Lower leg skin (tissue), 4 donors: Measurements from ENCODE around the gene RASSF5. TPM values are rescaled to one million over a fixed set of nuclear protein-coding genes. Genes with fewer than 3 reads are reported as not detected.

ENCODE experiments used
- DNase-seq, 2 donors: peaks; one replicate each; pipeline ENCODE4 v3.0.0-alpha.2; 2019; ENCODE audit warnings: low spot score in 2 of 2
- H3K4me3 ChIP-seq: fragments of 200-600 bp; sonication (generic); 2 replicates; pipeline ENCODE4 v1.5.1; 2017; ENCODE audit warnings: mild to moderate bottlenecking, low read depth; ENCODE audit not compliant: poor library complexity, severe bottlenecking
- POLR2A ChIP-seq, 2 donors: fragments of 450-650 bp; IDR thresholded peaks; one replicate each; pipeline ENCODE4 v1.6.1; 2016 to 2017; ENCODE audit warnings: antibody characterized with exemption in 2 of 2, mild to moderate bottlenecking in 1 of 2, moderate library complexity in 1 of 2
- WGBS, 2 donors: methylation state at CpG; one replicate each; pipeline ENCODE4 v1.1.5; 2018; 5-methylcytosine and 5-hydroxymethylcytosine counted together
- intact Hi-C: fragments of 100-400 bp; cut with DNase I; formaldehyde crosslinking; loops from one replicate; pipeline ENCODE4 v1.15.0; 2023; ENCODE audit warnings: low total_unique reads
- total RNA-seq, 4 donors: library from RNA; depleted of rRNA; stranded (reverse); fragments of >200 nt; gene quantifications; one replicate each; pipeline ENCODE4 v1.1.0, GENCODE V29; 2016
- TF ChIP-seq, protein P1 (sequence below), 3 donors: fragments of 450-650 bp; IDR thresholded peaks; one replicate each; pipeline ENCODE4 v1.5.1; 2016; ENCODE audit warnings: antibody characterized with exemption in 3 of 3, mild to moderate bottlenecking in 3 of 3, moderate library complexity in 2 of 3

Gene RASSF5
- total RNA-seq, 4 donors from 2014 or later, result 81.3 to 102 (median 86.1) TPM

DNA sequence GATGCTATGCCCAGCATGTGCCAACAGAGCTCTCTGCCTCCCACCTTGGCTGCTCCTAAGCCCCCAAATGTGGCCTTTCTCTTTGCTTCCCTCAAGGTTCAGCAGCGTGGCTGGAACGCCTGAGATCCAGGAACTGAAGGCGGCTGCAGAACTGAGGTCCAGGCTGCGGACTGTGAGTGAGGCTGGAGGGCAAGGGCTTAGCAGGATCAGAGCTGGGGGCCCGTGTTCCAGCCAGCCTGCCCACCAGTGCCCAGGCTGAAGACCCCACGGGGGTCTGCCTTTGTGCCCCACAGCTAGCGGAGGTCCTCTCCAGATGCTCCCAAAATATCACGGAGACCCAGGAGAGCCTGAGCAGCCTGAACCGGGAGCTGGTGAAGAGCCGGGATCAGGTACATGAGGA lies 22.4 kb upstream of the RASSF5 start:
- intact Hi-C loops, result loop anchor here (5.0 to 10.0 kb wide), 2 partner anchors 177 to 430 kb away; no protein-coding TSS in a partner anchor
- DNase-seq, result no peak
- TF ChIP-seq, protein P1, sequence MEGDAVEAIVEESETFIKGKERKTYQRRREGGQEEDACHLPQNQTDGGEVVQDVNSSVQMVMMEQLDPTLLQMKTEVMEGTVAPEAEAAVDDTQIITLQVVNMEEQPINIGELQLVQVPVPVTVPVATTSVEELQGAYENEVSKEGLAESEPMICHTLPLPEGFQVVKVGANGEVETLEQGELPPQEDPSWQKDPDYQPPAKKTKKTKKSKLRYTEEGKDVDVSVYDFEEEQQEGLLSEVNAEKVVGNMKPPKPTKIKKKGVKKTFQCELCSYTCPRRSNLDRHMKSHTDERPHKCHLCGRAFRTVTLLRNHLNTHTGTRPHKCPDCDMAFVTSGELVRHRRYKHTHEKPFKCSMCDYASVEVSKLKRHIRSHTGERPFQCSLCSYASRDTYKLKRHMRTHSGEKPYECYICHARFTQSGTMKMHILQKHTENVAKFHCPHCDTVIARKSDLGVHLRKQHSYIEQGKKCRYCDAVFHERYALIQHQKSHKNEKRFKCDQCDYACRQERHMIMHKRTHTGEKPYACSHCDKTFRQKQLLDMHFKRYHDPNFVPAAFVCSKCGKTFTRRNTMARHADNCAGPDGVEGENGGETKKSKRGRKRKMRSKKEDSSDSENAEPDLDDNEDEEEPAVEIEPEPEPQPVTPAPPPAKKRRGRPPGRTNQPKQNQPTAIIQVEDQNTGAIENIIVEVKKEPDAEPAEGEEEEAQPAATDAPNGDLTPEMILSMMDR (IDR thresholded peaks at IDR 0.05), result no peak
- TF ChIP-seq POLR2A (IDR thresholded peaks at IDR 0.05), result no peak
- no peak overlapping the region for H3K4me3 ChIP-seq
- WGBS, 2 donors, result 95 to 96% methylated on average over 7 to 10 of the region's 10 CpGs

DNA sequence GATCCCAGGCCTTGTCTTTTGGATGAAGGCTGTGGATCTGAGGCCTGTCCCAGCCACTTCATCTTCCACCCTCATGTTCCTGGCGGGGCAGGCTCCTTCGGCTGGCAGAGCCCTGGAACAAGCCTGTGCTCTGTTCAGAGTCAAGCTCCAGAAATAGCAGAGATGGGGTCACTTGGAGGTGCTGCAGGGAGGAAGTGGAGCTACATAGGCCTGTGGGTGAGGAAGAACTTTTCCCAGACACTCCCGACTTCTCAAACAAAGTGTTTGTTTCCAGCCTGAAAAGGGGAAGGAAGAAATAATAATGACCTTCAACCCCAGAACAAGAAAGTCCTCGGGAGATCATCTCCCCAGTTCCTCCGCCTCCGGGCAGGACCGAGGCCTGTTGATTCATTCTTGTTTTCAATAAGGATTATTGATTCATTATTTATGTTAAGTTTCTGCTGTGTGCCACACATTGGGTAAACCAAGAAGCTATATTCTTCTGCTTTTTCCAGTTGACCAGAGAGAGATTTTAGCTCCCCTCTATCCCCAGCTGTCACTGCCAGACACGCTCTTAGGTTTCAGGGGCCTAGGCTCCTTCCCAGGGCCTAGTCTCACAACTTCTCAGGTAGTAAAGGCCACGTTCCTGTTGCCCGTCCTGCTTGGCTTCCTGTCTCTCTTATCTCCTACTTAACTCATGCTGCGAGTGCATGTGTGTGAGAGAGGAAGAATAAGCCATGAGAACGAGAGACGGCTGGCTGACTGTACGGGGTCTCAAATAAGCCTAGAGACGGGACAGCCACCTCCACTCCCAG lies 20.1 kb upstream of the RASSF5 start:
- no peak for DNase-seq
- TF ChIP-seq POLR2A (IDR thresholded peaks at IDR 0.05), result no peak
- TF ChIP-seq, protein P1 (IDR thresholded peaks at IDR 0.05), result no peak
- intact Hi-C loops, result loop anchor here (5.0 to 10.0 kb wide), 2 partner anchors 175 to 428 kb away; no protein-coding TSS in a partner anchor
- H3K4me3 ChIP-seq, result no peak overlapping the region
- WGBS, 2 donors, result 78 to 79% methylated on average over 15 of the region's 15 CpGs

DNA sequence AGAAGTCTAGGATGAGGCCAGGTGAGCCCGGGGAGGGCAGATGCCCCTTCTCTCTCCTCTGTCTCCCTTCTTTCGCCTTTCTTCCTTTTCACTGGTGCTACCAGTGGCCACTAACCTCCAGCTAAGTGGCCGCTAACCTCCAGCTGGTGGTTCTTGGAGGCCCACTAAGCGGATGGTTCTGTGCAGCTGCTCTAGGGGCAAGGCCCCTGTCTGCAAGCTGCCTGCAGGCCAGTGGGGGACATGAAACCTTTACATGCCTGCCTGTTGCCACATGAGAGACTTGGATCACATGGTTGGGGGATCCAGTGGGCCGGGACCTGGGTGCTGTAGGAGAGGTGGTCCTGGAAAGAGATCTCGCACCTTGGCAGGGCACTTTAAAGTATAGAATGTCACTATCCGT lies 19.4 kb upstream of the RASSF5 start:
- DNase-seq, result no peak
- intact Hi-C loops, result loop anchor here (5.0 to 10.0 kb wide), 2 partner anchors 174 to 427 kb away; no protein-coding TSS in a partner anchor
- TF ChIP-seq, protein P1 (IDR thresholded peaks at IDR 0.05), result no peak
- TF ChIP-seq POLR2A (IDR thresholded peaks at IDR 0.05), result no peak
- WGBS, 2 donors, result 86 to 95% methylated on average over 7 of the region's 7 CpGs
- H3K4me3 ChIP-seq, result no peak overlapping the region

DNA sequence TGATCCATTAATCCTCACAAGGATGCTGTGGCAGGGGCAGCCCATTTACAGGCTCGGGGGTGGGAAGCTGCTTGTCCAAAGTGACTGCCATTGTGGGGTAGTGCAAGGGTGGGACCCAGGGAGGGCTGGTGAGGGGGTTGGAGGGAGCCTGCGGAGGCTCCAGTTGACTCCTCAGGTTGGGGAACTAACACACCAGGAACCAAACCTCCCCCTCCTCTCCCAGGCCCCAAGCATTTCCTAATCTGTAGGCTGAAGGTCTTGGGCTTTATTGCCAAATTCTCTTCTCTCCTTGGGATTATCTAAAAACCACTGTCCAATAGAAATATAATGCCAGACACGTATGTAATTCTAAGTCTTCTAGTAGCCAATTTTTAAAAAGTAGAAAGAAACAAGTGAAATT lies 18.9 kb upstream of the RASSF5 start:
- no peak for TF ChIP-seq POLR2A (IDR thresholded peaks at IDR 0.05)
- TF ChIP-seq, protein P1 (IDR thresholded peaks at IDR 0.05), result no peak
- intact Hi-C loops, result loop anchor here (5.0 to 10.0 kb wide), 2 partner anchors 174 to 426 kb away; no protein-coding TSS in a partner anchor
- DNase-seq, result no peak
- WGBS, 2 donors, result 87 to 94% methylated on average over 3 of the region's 3 CpGs
- no peak overlapping the region for H3K4me3 ChIP-seq

DNA sequence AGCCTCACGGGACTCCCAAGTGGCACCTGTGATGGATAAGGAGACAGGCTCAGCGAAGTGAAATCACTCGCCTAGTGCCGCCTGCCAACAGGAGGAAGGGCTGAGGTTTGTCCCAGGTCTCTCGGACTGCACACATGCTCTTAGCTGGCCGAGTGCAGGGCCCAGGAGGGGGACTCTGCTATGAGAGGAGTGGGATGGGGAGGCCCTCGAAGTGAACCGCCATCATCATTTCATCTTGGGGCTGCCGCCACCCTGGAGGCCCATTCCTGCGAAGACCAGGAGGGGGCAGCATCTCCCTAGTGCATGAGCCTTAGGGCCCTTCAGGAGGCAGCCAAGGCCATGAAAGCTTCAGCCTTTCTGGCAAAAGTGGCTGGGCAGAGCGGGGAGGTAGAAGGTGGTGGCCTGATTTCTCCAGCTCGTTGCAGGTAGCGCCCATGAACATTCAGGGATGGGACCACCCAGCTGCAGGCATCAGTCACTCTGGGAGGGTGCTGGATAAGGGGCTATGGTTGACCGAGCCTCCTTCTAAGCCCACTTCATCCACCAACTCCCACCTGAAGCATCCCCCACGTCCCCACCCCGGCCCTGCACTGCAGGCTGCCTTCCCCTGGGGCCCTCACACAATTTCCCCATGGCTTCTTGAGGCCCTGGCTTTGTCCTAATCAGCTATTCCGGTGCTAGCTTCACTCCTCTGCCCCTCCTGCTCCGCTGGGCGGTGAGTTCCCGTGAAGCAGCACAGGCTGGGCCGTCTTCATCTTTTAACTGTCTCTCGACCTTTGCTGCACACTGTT lies 17.2 kb upstream of the RASSF5 start:
- DNase-seq, result peak; percentile 62 to 95
- intact Hi-C loops, result loop anchor here (5.0 to 10.0 kb wide), 3 partner anchors 92 to 425 kb away; no protein-coding TSS in a partner anchor
- 37 to 59% methylated on average over 15 to 20 of the region's 22 CpGs for WGBS, 2 donors
- TF ChIP-seq, protein P1 (IDR thresholded peaks at IDR 0.05), result peak in 1 of 3 donors; percentile 90
- TF ChIP-seq POLR2A (IDR thresholded peaks at IDR 0.05), result no peak
- no peak overlapping the region for H3K4me3 ChIP-seq
